Measurements from ENCODE around the gene ARFGAP1. TPM values are rescaled to one million over a fixed set of nuclear protein-coding genes. Genes with fewer than 3 reads are reported as not detected.
A peak's percentile ranks its signal among the peaks of the same experiment; 100 is the strongest.

The ARFGAP1 gene
- total RNA-seq, 1 donor from 2014 or later, result 93.6 TPM

DNA sequence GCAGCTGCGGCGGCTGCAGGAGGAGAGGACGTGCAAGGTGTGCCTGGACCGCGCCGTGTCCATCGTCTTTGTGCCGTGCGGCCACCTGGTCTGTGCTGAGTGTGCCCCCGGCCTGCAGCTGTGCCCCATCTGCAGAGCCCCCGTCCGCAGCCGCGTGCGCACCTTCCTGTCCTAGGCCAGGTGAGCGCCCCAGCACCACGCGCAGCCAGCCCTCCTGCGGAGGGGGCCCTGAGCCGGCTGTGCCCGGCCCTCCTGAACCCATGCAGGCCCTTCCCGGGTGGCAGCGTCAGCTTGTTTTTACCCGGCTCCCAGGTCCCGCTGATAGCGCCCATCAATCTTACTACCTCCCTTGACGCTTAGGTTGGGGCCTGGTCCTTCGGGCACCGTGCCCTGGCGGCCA lies 33.2 kb upstream of the ARFGAP1 start:
- Mint-ChIP-seq H3K9me3 (ENCODE audit: unreplicated experiment) (peaks cover 10% of the 10 kb centered on the region), H3K36me3 (ENCODE audit: unreplicated experiment) (no peaks in the 10 kb centered on the region), H3K27ac (ENCODE audit: unreplicated experiment) (no peak overlapping the region), H3K4me1 (ENCODE audit: low read depth, unreplicated experiment) (peaks cover 8% of the 10 kb centered on the region), H3K27me3 (ENCODE audit: unreplicated experiment) (peaks cover 23% of the 10 kb centered on the region), H3K4me3 (ENCODE audit: unreplicated experiment) (no peak overlapping the region)
- DNase-seq, result peak; percentile 18
- TF ChIP-seq, protein P1, sequence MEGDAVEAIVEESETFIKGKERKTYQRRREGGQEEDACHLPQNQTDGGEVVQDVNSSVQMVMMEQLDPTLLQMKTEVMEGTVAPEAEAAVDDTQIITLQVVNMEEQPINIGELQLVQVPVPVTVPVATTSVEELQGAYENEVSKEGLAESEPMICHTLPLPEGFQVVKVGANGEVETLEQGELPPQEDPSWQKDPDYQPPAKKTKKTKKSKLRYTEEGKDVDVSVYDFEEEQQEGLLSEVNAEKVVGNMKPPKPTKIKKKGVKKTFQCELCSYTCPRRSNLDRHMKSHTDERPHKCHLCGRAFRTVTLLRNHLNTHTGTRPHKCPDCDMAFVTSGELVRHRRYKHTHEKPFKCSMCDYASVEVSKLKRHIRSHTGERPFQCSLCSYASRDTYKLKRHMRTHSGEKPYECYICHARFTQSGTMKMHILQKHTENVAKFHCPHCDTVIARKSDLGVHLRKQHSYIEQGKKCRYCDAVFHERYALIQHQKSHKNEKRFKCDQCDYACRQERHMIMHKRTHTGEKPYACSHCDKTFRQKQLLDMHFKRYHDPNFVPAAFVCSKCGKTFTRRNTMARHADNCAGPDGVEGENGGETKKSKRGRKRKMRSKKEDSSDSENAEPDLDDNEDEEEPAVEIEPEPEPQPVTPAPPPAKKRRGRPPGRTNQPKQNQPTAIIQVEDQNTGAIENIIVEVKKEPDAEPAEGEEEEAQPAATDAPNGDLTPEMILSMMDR (IDR thresholded peaks at IDR 0.05; ENCODE audit: partially characterized antibody, unreplicated experiment), result no peak

DNA sequence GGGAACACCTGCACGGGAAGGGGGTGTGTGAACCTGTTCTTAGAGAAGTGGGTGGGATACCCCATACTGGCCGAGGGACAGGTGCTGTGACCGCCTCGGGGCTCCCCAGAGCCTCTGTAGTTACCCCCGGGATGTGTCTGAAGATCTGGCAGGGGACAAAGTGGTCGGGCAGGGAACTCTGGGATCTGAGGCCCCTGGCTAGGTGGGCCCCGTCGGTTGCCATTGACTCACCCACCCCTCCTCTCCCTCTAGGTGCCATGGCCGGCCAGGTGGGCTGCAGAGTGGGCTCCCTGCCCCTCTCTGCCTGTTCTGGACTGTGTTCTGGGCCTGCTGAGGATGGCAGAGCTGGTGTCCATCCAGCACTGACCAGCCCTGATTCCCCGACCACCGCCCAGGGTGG lies 32.6 kb upstream of the ARFGAP1 start:
- Mint-ChIP-seq H3K27ac (ENCODE audit: unreplicated experiment) (no peak overlapping the region), H3K4me3 (ENCODE audit: unreplicated experiment) (no peak overlapping the region), H3K27me3 (ENCODE audit: unreplicated experiment) (peaks cover 23% of the 10 kb centered on the region), H3K9me3 (ENCODE audit: unreplicated experiment) (peaks cover 10% of the 10 kb centered on the region), H3K36me3 (ENCODE audit: unreplicated experiment) (no peaks in the 10 kb centered on the region), H3K4me1 (ENCODE audit: low read depth, unreplicated experiment) (peaks cover 8% of the 10 kb centered on the region)
- DNase-seq, result peak; percentile 14
- TF ChIP-seq, protein P1 (IDR thresholded peaks at IDR 0.05; ENCODE audit: partially characterized antibody, unreplicated experiment), result no peak

DNA sequence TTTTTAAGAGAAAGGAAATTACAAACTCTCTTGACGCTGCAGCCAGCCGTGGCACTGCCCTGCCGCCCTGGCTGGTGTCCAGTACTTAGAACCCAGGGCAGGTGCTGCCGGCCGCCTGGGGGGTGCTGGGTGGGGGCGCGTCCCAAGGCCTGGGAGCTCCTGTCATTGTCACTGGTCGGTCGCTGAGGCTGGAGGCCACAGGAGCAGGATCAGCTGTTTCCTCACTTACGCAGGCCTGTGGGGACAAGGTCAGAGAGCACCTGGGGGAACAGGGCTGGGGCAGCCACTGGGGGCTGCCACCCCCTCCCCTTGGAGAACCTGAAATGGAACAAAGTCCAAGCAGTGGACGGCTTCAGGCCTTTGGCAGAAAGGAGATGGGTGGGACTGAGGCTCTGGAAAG lies 31.3 kb upstream of the ARFGAP1 start:
- TF ChIP-seq, protein P1 (IDR thresholded peaks at IDR 0.05; ENCODE audit: partially characterized antibody, unreplicated experiment), result no peak
- no peaks in the 10 kb centered on the region for H3K36me3 Mint-ChIP-seq (ENCODE audit: unreplicated experiment)
- DNase-seq, result peak; percentile 15
- H3K27ac Mint-ChIP-seq (ENCODE audit: unreplicated experiment), result no peak overlapping the region
- peaks cover 8% of the 10 kb centered on the region for H3K4me1 Mint-ChIP-seq (ENCODE audit: low read depth, unreplicated experiment)
- H3K27me3 Mint-ChIP-seq (ENCODE audit: unreplicated experiment), result peaks cover 25% of the 10 kb centered on the region
- no peak overlapping the region for H3K4me3 Mint-ChIP-seq (ENCODE audit: unreplicated experiment)
- H3K9me3 Mint-ChIP-seq (ENCODE audit: unreplicated experiment), result peaks cover 10% of the 10 kb centered on the region

DNA sequence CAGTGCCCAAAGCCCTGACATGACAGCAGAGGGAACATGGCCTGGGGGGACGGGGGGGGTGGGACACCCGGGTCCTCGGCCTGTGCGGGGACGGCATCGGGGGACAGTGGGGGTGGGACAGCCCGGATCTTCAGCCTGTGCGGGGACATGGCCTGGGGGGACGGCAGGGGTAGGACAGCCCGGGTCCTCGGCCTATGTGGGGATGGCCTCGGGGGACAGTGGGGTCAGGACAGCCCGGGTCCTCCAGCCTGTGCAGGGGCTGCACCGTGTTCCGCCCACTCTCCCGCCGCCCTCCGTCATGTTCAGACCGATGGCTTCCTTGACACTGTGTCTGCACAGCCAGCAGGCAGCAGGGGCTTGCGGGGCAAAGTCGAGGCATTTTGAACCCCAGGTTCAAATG lies 29.9 kb upstream of the ARFGAP1 start:
- Mint-ChIP-seq H3K9me3 (ENCODE audit: unreplicated experiment) (peaks cover 7% of the 10 kb centered on the region), H3K36me3 (ENCODE audit: unreplicated experiment) (no peaks in the 10 kb centered on the region), H3K27ac (ENCODE audit: unreplicated experiment) (no peak overlapping the region), H3K4me1 (ENCODE audit: low read depth, unreplicated experiment) (peaks cover 8% of the 10 kb centered on the region), H3K27me3 (ENCODE audit: unreplicated experiment) (peaks cover 16% of the 10 kb centered on the region), H3K4me3 (ENCODE audit: unreplicated experiment) (no peak overlapping the region)
- TF ChIP-seq, protein P1 (IDR thresholded peaks at IDR 0.05; ENCODE audit: partially characterized antibody, unreplicated experiment), result no peak
- peak; percentile 19 for DNase-seq

DNA sequence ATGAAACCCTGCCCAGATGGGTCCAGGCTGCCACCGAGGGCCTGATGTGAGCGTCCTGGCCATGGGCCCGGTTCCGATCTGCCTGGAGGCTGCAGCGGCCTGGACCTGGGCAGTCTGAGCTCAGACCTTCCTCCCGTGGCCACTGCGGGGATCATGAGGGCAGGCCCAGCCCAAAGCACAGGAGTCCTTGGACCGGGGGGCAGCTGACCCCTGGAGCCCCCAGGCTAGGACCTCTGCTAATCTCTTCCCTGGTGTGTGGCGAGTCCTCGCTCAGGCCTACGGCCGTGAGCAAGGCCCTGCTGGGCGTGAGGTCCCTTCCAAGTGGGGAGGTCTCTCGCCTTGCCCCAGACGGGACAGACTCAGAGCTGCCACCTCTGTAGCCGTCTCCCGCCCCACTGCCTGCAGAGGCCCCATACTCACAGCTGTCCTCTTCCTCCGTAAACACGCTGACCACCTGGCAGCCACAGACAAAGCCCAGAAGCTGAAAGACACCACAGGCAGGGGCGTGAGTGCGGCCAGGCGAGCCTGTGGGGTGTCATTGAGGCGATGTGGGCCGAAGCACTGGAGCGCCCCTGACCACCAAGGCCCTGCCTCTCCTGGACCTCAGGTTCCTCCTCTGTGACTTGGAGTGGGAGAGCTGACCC lies 28.9 kb upstream of the ARFGAP1 start:
- no peak overlapping the region for H3K27ac Mint-ChIP-seq (ENCODE audit: unreplicated experiment)
- TF ChIP-seq, protein P1 (IDR thresholded peaks at IDR 0.05; ENCODE audit: partially characterized antibody, unreplicated experiment), result no peak
- H3K36me3 Mint-ChIP-seq (ENCODE audit: unreplicated experiment), result no peaks in the 10 kb centered on the region
- no peak overlapping the region for H3K4me3 Mint-ChIP-seq (ENCODE audit: unreplicated experiment)
- peaks cover 13% of the 10 kb centered on the region for H3K4me1 Mint-ChIP-seq (ENCODE audit: low read depth, unreplicated experiment)
- H3K9me3 Mint-ChIP-seq (ENCODE audit: unreplicated experiment), result peaks cover 7% of the 10 kb centered on the region
- H3K27me3 Mint-ChIP-seq (ENCODE audit: unreplicated experiment), result peaks cover 15% of the 10 kb centered on the region
- DNase-seq, result peak; percentile 17

All from glutamatergic neuron (in vitro differentiated cells).